Effector CD8-positive, alpha-beta T cell (primary cell): ENCODE data around the gene RNF126.
"Not testable (repeated sequence)": the region's sequence is repeated elsewhere in the genome, so short reads cannot be mapped to it uniquely, and the experiment has no call there.

Experiments
- DNase-seq: peaks from one replicate; lab custom pipeline; 2025; lab: John Stamatoyannopoulos, UW

The RNF126 gene

DNA sequence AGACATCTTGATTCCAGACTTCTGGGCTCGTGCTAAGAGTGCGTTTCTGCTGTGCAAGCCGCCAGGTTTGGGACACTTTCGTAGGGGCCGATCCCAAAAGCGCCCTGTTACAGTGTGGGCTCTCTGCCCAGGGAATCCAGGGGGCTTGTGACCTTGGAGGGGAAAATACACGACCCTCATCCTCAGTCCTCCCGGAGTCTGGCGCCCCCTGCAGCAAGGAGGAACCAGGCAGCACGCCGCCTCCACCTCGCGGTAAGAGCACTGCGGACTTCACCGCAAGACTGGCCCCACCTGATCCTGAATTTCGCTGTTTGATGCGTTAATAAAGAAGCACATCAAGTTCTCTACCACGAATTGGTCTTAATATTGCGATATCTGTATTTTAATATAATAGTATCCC, 34.8 kb downstream of the RNF126 start:
- DNase-seq, result no peak

DNA sequence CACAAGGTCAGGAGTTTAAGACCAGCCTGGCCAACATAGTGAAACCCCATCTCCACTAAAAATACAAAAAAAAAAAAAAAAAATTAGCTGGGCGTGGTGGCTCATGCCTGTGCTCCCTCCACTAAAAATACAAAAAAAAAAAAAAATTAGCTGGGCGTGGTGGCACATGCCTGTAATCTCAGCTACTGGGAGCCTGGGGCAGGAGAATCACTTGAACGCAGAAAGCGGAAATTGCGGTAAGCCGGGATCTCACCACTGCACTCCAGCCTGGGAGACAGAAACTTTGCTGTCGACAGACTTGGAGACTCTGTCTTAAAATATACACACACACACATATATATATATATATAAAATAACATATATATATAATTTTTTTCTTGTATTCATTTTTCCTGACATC, 36.4 kb downstream of the RNF126 start:
- not testable (repeated sequence) for DNase-seq

DNA sequence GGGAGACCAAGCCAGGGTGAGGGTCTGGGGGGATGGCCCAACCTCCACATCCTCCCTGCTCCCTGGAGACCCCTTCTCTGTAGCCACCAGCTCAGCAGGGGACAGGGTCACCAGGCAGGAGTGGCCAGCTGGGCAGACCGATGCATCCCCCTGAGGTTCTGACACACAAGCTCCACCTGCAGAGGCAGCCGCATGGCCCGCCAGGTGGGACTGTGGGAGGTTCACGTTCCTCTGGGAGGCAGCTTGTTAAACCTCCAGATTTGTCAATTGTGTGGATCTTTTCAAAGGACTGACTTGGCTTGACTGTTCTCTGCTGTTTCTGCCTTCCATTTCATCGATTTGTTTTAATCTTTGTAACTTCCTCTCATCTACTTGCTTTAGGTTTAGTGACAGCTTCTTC, 37.8 kb downstream of the RNF126 start:
- DNase-seq, result no peak

DNA sequence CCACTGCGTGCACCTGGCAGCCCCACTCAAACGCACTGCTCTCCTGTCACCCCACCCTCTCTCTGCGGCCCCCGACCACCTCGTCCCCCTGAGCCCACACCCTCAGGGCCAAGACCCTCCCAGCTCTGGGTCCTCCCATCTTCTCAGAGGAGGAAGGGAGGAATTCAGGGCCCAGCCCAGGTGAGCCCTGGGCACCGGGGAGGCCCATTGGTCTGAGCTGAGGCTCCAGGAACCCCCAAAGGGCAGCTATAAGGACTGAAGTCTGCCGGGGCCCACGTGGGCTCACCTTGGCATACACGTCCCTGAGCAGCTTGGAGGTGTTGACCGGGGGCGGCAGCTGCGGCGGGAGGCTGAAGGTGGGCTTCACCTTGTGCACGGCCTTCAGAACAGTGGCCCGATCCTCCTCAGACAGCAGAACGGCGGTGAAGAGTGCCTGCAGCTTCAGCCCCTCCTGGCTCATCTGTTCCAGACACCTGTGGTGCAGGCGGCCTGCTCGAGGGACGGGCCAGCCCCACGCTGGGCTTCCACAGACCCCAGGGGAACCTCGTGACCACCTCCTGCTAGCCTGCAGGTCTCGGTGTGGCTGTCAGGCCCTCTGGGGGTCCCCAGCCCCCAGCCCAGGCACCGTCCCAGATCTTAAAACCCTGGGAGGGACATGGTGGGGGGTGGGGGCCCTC, 38.4 kb downstream of the RNF126 start:
- DNase-seq, result no peak

- no peak for DNase-seq
Measured at GRCh38 chr19:623974-624373, 39.0 kb downstream of the RNF126 start.

DNA sequence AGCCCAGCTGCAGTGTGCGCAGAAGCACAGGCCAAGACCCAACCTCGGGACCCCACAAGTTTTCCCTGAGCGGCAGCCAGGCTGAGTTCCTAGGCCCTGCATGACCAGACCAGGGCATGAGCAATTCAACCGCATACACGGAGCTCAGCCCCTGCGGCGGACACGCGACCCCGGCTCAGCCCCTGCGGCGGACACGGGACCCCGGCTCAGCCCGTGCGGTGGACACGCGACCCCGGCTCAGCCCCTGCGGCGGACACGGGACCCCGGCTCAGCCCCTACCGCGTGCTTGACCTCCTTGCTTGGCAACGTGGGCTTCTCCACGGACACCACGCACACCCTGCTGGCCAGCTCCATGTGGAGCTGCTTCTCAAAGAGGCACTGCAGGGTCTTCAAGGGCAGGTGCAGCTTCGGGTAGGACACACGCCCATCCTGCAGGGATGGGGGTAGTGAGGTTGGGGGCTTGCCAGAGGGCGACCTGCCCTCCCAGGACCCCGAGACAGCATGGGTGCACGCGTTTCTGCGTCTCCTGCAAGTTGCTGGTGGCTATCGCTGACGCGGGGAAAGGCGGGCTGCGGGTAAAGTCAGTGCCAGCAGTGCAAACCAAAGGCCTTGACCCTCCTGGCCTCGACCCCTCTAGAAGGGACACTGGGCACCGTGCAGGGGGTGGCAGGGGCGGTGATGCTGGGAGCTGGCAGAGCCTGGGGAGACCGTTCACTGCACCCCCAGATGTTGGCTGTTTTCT, 39.7 kb downstream of the RNF126 start:
- no peak for DNase-seq

DNA sequence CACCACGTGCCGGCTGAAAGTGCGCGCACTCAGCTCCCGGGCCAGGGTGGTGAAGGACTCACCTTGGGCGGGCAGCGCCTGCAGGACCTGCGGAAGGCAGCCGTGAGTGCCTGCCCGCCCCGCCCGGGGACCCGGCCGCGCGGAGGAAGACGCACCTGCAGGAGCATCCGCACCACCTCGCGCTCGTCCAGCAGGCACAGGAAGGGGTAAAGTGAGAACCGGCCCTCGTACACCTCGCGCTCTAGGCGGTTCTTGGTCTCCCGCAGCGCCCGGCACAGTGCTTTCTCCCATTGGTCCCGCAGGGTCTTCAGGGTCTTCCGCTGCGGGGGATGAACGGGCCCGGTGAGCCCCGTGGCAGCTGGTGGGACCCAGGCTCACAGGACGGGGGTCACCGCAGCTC, 40.3 kb downstream of the RNF126 start:
- DNase-seq, result no peak

DNA sequence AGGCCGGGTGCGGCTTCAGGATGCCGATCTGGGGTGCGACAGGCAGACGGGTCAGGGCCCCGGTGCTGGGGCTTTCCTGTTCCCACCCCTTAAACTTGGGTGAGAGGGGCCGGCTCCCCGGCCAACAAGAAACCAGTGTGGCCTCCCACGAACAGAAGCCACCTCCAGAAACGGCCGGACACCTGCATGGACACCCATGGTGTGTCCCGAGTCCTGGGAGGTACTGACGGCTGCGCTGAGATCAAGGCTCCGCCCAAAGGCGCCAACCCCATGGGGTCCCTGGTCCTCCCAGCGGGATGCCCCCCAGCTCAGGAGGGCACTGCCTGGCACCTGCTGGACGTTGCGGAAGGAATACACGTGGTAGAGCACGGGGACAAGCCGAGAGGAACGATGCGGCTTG, 41.2 kb downstream of the RNF126 start:
- no peak for DNase-seq

DNA sequence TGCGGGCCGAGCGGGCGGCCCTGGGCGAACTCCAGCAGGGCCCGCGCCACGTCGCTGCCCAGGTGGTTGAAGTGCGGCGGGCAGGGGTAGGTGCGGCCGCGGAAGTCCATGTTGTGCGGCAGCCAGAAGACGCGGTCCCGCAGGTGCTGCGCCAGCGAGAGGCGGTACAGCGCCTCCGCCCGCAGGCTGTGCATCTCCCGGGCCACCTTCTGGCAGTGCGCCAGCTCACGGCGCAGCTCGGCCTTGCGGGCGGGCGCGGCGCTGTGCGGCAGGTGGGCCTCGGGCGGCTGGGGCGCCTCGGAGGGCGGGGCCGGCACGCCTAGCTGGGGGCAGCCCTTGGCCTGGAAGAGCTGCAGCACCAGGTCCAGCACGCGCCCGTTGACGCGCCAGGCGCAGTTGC, 41.8 kb downstream of the RNF126 start:
- not testable (repeated sequence) for DNase-seq

DNA sequence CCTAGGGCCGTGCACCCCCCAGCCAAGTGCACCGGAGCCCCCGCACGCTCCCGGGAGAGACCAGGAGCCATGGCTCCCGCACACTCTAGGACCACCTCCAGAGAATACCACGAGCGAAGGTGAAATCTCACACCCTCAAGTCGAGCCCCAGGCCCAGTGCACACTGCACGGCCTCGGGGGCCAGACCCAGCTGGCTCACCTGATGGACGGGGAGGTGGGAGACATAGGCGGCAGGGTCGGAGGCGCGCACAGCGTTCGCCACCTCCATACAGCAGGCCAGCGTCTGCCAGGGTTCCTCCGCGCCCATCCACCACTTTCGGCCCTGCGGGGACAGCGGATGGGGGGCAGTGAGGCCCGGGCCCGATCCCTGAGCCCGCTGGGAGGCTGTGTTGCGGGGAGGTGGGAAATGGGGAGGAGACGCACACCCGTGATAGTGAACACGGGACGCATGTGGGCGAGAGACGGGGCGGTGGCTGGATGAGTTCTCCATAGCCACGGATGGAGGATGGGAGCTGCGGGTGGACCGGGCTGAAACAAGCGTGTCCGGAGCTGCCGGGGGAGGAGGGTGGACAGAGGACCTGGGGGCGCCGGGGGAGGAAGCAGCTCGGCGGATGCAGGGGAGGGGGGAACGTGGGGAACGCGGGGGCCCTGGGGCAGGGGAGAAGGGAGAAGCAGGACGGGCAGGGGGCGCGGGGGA, 42.7 kb downstream of the RNF126 start:
- no peak for DNase-seq

GRCh38 chr19:619286-620002, 43.6 kb downstream of the RNF126 start:
- DNase-seq, result no peak

DNA sequence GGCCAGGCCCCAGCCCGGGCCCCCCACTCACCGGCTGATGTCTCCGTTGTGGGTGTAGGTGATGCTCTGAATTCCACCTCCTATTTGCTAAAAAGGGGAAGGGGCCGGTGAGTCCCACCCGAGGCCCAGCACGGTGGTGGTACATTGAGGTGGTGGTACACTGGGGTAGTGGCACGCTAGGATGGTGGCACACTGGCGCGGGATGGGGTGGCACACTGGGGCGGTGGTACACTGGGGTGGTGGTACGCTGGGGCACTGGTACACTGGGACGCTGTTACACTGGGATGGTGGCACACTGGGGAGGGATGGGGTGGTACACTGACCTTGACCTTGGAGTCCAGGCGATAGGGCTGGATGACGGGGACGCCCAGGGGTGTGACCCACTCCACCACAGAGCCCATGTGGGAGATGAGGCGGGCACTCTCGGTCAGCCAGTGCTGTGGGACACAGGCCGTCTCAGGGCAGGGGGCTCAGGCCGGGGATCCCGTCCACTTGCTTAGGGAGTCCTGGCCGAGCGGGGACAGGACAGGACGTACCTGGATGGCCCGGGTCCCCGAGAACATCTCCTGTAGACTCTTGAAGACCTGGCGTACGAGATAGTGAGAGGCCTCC, 44.2 kb downstream of the RNF126 start:
- DNase-seq, result no peak

DNA sequence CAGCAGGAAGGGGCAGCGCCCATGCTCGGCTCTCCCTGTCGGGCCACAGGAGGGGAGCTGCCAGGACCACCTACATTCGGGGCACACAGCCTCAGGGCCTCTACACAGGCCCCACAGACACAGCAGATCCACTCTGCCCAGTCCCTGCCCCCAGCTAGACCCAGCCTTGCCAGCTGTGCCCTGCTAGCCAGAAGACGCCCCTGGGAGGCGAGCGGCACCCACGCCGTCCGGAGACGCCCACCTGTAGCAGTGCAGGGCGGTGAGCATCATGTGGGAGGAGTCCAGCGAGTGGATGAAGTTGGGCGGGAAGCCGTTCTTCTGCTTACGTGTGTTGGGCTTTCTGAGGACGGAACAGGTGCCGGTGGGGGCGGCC, 44.8 kb downstream of the RNF126 start:
- DNase-seq, result no peak

GRCh38 chr19:617551-618246, 45.3 kb downstream of the RNF126 start:
- no peak for DNase-seq

DNA sequence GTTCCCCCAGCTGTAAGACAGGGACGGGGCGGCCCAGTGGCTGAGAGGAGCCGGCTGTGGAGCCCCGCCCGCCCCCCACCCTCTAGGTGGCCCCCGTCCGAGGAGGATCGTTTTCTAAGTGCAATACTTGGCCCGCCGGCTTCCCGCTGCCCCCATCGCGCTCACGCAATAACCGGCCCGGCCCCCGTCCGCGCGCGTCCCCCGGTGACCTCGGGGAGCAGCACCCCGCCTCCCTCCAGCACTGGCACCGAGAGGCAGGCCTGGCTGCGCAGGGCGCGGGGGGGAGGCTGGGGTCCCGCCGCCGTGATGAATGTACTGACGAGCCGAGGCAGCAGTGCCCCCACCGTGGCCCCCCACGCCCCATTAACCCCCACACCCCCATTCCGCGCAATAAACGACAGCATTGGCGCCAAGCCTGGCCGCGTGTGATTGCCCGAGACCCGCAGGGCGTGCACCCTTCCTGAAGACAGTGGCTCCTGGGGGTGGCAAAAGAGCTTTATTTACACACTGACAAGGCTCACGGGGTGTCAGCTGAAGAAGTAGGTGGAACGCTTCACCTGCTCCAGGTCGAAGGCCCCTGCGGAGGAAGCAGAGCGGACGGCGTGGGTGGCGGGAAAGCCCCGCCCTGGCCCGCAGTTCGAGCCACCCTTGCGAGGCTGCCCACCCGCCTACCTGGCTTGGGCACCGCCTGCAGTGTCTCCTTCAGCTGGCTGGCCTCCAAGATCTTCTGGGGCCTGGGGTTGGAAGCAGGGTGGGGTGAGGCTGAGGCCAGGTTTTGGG, 46.1 kb downstream of the RNF126 start:
- DNase-seq, result no peak

GRCh38 chr19:616062-616700, 46.8 kb downstream of the RNF126 start:
- no peak for DNase-seq

DNA sequence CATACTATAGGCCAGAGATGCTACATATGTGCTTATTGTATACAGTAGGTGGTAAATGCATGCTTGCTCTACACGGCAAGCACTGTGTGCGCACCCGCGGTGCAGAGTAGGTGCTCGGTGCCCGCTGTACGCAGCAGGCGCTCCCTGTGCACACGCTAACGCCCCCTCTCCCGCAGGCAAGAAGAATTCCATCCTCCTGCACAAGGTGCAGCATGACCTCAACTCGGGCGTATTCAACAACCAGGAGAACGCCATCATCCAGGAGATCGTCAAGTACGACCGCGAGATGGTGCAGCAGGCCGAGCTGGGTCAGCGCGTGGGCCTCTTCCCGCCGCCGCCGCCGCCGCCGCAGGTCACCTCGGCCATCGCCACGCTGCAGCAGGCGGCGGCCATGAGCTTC, 47.4 kb downstream of the RNF126 start:
- no peak for DNase-seq

DNA sequence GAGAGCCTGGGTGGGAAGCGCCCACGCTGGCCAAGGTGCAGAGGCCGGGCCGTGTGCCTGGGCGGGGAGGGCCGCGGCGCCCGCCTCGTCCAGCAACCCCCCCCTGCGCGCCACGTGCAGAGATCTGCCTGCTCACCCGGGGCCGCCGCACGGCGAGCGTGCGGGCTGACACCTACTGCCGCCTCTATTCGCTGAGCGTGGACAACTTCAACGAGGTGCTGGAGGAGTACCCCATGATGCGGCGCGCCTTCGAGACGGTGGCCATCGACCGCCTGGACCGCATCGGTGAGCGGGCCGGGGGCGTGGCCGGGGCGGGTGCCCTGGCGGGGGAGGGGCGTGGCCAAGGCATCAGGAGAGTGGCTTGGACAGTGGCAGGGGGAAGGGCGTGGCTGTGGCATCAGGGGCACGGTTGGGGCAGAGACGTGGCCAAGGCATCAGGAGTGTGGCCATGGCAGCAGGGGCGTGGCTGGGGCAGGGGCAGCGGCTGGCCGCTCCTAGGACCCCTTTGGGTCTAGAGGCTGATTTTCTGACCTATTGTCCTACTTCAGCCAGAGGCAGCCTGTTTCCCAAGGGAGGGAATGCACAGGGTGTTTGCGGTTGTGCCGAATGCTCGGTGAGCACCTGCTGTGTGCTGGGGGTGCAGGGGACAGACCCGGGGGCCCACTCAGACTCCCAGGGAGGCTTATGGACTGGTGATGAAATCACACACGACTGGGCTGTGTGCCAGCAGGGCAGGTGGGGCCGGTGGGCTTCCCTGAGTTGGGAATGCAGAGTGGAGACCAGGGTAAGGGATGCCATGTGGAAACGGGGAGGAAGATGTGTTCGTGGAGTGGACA, 49.1 kb downstream of the RNF126 start:
- no peak for DNase-seq

DNA sequence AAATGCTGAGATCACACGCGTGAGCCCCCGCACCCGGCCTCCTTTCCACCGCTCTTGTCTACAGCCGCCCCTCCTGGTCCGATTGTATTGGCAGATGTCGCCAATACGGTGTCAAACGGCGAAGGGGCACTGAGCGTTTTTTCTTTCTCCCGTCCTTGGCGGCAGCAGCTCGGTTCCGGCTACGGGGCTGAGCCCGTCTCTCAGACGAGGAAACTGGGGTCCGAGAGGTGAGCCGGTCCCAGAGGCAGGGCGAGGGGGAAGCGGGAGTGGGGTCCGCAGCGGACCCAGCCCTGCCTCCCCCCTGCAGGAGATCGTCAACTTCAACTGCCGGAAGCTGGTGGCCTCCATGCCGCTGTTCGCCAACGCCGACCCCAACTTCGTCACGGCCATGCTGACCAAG, 50.1 kb downstream of the RNF126 start:
- no peak for DNase-seq
